K562 (cell line): ENCODE results near the gene PHF1.

Experiments used
- CHD4 ChIP-seq: fragments of 200-600 bp; sonication (generic); IDR thresholded peaks from 3 replicates; pipeline ENCODE4 v1.6.1; 2012; ENCODE audit warnings: low read depth, mild to moderate bottlenecking, mixed read lengths, low read length, inconsistent platforms; ENCODE audit not compliant: insufficient read depth, insufficient replicate concordance, poor library complexity, severe bottlenecking
- MTA2 ChIP-seq: fragments of 450-650 bp; IDR thresholded peaks from 2 replicates; pipeline ENCODE4 v1.6.1; 2016; ENCODE audit warnings: low read depth
- POLR2AphosphoS5 ChIP-seq: IDR thresholded peaks from 2 replicates; pipeline ENCODE4 v1.6.1; 2011; ENCODE audit warnings: mild to moderate bottlenecking, low read depth, low read length, moderate library complexity; ENCODE audit not compliant: control insufficient read depth, insufficient read depth
- PTBP1 ChIP-seq: fragments of 200-400 bp; formaldehyde crosslinking; IDR thresholded peaks from 2 replicates; pipeline ENCODE4 v1.6.1; 2017; ENCODE audit warnings: low read depth, low read length
- RAD21 ChIP-seq, 2 experiments: fragments of 250-450 bp in 1 of 2; fragments of 450-650 bp in 1 of 2; sonication (Bioruptor Pico) in 1 of 2; formaldehyde crosslinking in 1 of 2; IDR thresholded peaks in 1 of 2; conservative IDR thresholded peaks in 1 of 2; 2 replicates each; pipeline versions ENCODE4 v1.4.0 to v1.8.0; 2020 to 2022; ENCODE audit warnings: mild to moderate bottlenecking in 2 of 2, moderate library complexity in 1 of 2
- SOX6 ChIP-seq: fragments of 450-650 bp; IDR thresholded peaks from 2 replicates; pipeline ENCODE4 v1.6.1; 2014; ENCODE audit warnings: mild to moderate bottlenecking
- ZBTB26 ChIP-seq: fragments of 450-650 bp; formaldehyde crosslinking; IDR thresholded peaks from 2 replicates; pipeline ENCODE4 v1.4.0; 2022; ENCODE audit warnings: missing genetic modification characterization
- ZNF316 ChIP-seq: fragments of 450-650 bp; IDR thresholded peaks from 2 replicates; pipeline ENCODE4 v1.6.1; 2016

GRCh38 chr6:33383427-33384185 lies 27.2 kb upstream of the PHF1 start:
- TF ChIP-seq RAD21 (CRISPR knock-in tag; conservative IDR thresholded peaks at IDR 0.05 in 1 of 2, IDR thresholded peaks at IDR 0.05 in 1 of 2), result no peak
- no peak for TF ChIP-seq PTBP1
- no peak for TF ChIP-seq MTA2
- TF ChIP-seq POLR2AphosphoS5, result no peak
- TF ChIP-seq CHD4, result no peak
- TF ChIP-seq SOX6, result no peak
- TF ChIP-seq ZBTB26, result no peak
- TF ChIP-seq ZNF316, result no peak
